ENCODE measurements around the gene SETBP1.

The SETBP1 gene

DNA sequence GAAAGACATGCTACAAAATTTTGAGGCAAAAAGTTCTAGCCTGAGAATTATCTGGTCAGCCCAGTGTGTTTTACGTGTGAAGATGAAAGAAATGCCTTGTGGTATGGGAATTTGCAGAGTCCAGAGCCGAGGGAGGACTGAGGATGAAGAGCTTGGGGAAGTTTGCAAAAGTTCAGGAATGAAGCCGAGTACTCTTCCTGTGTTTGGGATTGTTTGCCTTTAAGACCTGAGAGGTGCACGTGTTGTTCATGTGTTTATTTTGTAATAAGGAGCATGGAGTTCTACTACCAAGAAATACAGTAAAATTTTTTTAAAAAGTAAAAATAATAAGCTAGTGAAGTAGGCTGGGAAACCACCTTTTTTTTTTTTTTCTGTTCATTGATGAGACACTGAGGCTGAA, 14.8 kb downstream of the SETBP1 start:
- DNase-seq: no peak
- no peak overlapping the region for H3K4me3 Mint-ChIP-seq
- TF ChIP-seq, protein P1, sequence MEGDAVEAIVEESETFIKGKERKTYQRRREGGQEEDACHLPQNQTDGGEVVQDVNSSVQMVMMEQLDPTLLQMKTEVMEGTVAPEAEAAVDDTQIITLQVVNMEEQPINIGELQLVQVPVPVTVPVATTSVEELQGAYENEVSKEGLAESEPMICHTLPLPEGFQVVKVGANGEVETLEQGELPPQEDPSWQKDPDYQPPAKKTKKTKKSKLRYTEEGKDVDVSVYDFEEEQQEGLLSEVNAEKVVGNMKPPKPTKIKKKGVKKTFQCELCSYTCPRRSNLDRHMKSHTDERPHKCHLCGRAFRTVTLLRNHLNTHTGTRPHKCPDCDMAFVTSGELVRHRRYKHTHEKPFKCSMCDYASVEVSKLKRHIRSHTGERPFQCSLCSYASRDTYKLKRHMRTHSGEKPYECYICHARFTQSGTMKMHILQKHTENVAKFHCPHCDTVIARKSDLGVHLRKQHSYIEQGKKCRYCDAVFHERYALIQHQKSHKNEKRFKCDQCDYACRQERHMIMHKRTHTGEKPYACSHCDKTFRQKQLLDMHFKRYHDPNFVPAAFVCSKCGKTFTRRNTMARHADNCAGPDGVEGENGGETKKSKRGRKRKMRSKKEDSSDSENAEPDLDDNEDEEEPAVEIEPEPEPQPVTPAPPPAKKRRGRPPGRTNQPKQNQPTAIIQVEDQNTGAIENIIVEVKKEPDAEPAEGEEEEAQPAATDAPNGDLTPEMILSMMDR (IDR thresholded peaks at IDR 0.05): no peak
- peak overlapping the region; percentile 65 for H3K27ac Mint-ChIP-seq
- peaks cover 6% of the 10 kb centered on the region for H3K9me3 Mint-ChIP-seq
- H3K36me3 Mint-ChIP-seq (ENCODE audit: low read depth): peaks cover 56% of the 10 kb centered on the region
- H3K4me1 Mint-ChIP-seq: peaks cover 80% of the 10 kb centered on the region
- peaks cover 6% of the 10 kb centered on the region for H3K27me3 Mint-ChIP-seq (ENCODE audit: low read depth, poor library complexity)

DNA sequence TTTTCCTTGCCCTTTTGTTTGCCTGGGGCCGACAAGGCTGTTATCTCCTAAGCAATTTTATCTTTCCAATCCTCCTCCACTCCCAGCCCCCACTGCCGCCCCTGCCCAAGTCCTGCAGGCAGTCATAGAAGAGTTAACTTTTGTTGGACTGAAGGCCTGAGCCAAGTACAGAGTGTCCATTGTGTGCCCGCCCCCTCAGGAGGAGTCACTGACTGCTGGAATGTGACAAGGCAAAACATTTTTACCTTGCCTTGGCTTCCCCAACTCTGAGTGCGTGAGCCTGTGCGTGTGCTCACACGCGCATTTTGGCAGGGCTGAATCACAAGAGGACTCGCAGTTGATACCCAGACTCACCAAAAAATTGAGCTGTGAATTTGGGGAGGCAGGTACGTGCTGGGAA, 16.2 kb downstream of the SETBP1 start:
- Mint-ChIP-seq H3K4me1 (peaks cover 78% of the 10 kb centered on the region), H3K27ac (no peak overlapping the region), H3K27me3 (ENCODE audit: low read depth, poor library complexity) (peaks cover 4% of the 10 kb centered on the region), H3K36me3 (ENCODE audit: low read depth) (peaks cover 56% of the 10 kb centered on the region), H3K9me3 (peaks cover under 1% of the 10 kb centered on the region), H3K4me3 (peak overlapping the region; percentile 4)
- DNase-seq: no peak
- TF ChIP-seq, protein P1 (IDR thresholded peaks at IDR 0.05): no peak

GRCh38 chr18:44697315-44697714, 16.6 kb downstream of the SETBP1 start:
- H3K4me3 Mint-ChIP-seq: peak overlapping the region; percentile 4

DNA sequence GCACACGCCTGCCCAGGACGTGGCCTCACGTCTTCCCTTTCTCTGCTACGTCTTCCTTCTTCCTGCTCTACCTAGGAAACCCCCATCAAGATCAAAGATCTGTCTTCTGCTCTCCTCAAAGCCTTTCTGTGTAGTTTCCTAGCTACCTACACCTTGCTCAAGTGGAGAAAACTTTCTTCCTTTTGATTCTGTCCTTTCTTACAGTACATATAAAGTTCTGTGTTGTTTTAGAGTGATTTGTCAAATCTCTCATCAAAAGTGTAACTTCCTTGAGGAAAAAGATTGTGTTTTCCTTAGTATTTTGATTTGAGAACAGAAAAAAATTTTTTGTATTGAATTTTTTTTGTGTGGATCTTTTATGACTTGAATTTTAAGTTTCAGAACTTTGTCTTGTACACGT, 17.8 kb downstream of the SETBP1 start:
- Mint-ChIP-seq H3K27me3 (ENCODE audit: low read depth, poor library complexity) (peaks cover 4% of the 10 kb centered on the region), H3K9me3 (no peaks in the 10 kb centered on the region), H3K36me3 (ENCODE audit: low read depth) (peaks cover 56% of the 10 kb centered on the region), H3K4me3 (no peak overlapping the region), H3K4me1 (peaks cover 71% of the 10 kb centered on the region), H3K27ac (no peak overlapping the region)
- TF ChIP-seq, protein P1 (IDR thresholded peaks at IDR 0.05): no peak
- DNase-seq: no peak

More at GRCh38 chr18:44697315-44697714, 16.6 kb downstream of the SETBP1 start:
- peaks cover 56% of the 10 kb centered on the region for H3K36me3 Mint-ChIP-seq (ENCODE audit: low read depth)
- H3K4me1 Mint-ChIP-seq: peaks cover 77% of the 10 kb centered on the region
- H3K27ac Mint-ChIP-seq: no peak overlapping the region
- no peaks in the 10 kb centered on the region for H3K9me3 Mint-ChIP-seq
- peaks cover 4% of the 10 kb centered on the region for H3K27me3 Mint-ChIP-seq (ENCODE audit: low read depth, poor library complexity)
- TF ChIP-seq, protein P1 (IDR thresholded peaks at IDR 0.05): no peak
- no peak for DNase-seq

DNA sequence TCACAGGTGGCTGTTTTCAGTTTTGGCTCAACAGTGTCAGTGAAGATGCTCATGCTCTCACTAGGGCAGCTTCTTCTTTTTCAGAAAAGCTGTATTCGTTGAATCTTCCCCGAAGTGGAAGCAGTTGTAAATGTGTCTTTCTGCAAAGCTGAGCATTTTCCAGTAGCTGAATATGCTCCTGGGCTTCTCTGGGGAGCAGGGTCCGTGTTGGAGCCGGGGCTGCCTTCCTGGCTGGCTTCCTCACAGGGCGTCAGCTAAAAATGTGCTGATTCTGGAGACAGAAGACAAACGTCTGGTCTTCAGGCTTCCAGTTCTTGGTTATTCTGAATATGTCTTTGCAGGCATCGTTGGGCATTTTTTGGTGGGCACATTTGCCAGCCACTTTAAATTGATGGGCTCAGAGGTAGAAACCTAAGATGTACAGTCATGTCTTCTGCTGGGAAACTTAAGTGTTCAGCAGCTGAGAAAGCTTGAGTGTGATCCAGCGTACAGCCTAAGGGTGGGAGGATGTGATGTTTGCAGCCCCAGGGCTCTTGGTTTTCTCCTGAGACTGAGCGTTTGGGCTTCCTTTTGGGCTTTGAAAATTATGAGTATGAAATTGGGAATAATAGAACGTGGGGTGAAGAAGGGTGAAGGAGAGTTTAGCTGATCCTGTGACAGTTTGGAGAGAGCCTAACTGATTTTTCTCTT, 19.0 kb downstream of the SETBP1 start:
- Mint-ChIP-seq H3K27me3 (ENCODE audit: low read depth, poor library complexity) (peaks cover 4% of the 10 kb centered on the region), H3K4me3 (no peak overlapping the region), H3K36me3 (ENCODE audit: low read depth) (peaks cover 54% of the 10 kb centered on the region), H3K4me1 (peaks cover 63% of the 10 kb centered on the region), H3K27ac (peak overlapping the region; percentile 26), H3K9me3 (no peaks in the 10 kb centered on the region)
- TF ChIP-seq, protein P1 (IDR thresholded peaks at IDR 0.05): no peak
- no peak for DNase-seq

- no peak overlapping the region for H3K4me3 Mint-ChIP-seq
- no peaks in the 10 kb centered on the region for H3K9me3 Mint-ChIP-seq
- H3K27me3 Mint-ChIP-seq (ENCODE audit: low read depth, poor library complexity): no peaks in the 10 kb centered on the region
- peak overlapping the region; percentile 86 for H3K27ac Mint-ChIP-seq
- TF ChIP-seq, protein P1 (IDR thresholded peaks at IDR 0.05): no peak
- no peak for DNase-seq
- H3K36me3 Mint-ChIP-seq (ENCODE audit: low read depth): peaks cover 50% of the 10 kb centered on the region
- peaks cover 54% of the 10 kb centered on the region for H3K4me1 Mint-ChIP-seq
These were observed 20.0 kb downstream of the SETBP1 start for GRCh38 chr18:44700652-44701051.

Measured in nephron progenitor cell (in vitro differentiated cells).